ENCODE results near the gene OPCML.

The OPCML gene

GRCh38 chr11:133531971-133532651 lies at the start of gene OPCML:
OPCML (minus strand) TSS chr11:133532501.
- DNase-seq = no peak

- DNase-seq = no peak
These were observed 48.8 kb upstream of the OPCML start for GRCh38 chr11:133581091-133581490.

- DNase-seq = no peak
These were observed 47.1 kb upstream of the OPCML start for GRCh38 chr11:133579165-133580031.

GRCh38 chr11:133577403-133577802 lies 45.1 kb upstream of the OPCML start:
- DNase-seq = no peak

GRCh38 chr11:133576351-133576750 lies 44.0 kb upstream of the OPCML start:
- DNase-seq = no peak

GRCh38 chr11:133573081-133573480 lies 40.8 kb upstream of the OPCML start:
- DNase-seq = no peak

- no peak for DNase-seq
These were observed 38.1 kb upstream of the OPCML start for GRCh38 chr11:133570376-133570775.

GRCh38 chr11:133563505-133564025 lies 31.3 kb upstream of the OPCML start:
- no peak for DNase-seq

GRCh38 chr11:133560472-133560855 lies 28.2 kb upstream of the OPCML start:
- DNase-seq = no peak

- DNase-seq = no peak
These were observed 27.7 kb upstream of the OPCML start for GRCh38 chr11:133559833-133560471.

GRCh38 chr11:133559382-133559781 lies 27.1 kb upstream of the OPCML start:
- no peak for DNase-seq

- no peak for DNase-seq
These were observed 22.7 kb upstream of the OPCML start for GRCh38 chr11:133555034-133555433.

- DNase-seq = no peak
These were observed 21.8 kb upstream of the OPCML start for GRCh38 chr11:133553885-133554740.

- no peak for DNase-seq
These were observed 20.6 kb upstream of the OPCML start for GRCh38 chr11:133552938-133553337.

GRCh38 chr11:133551064-133551463 lies 18.8 kb upstream of the OPCML start:
- DNase-seq = no peak

GRCh38 chr11:133549826-133550225 lies 17.5 kb upstream of the OPCML start:
- no peak for DNase-seq

GRCh38 chr11:133548641-133549040 lies 16.3 kb upstream of the OPCML start:
- no peak for DNase-seq

- no peak for DNase-seq
These were observed 15.7 kb upstream of the OPCML start for GRCh38 chr11:133547808-133548494.

GRCh38 chr11:133545199-133545803 lies 13.0 kb upstream of the OPCML start:
- DNase-seq = no peak

GRCh38 chr11:133541720-133542095 lies 9.4 kb upstream of the OPCML start:
- DNase-seq = no peak

GRCh38 chr11:133541021-133541719 lies 8.9 kb upstream of the OPCML start:
- no peak for DNase-seq

Measured in stimulated activated CD4-positive, alpha-beta T cell treated with anti-CD3 and anti-CD28 coated beads, Interleukin-4, amount 100 ng/mL, for 24 hours (primary cell).